Neural crest cell (in vitro differentiated cells): ENCODE results near the gene ATG4D. TPM values are rescaled to one million over a fixed set of nuclear protein-coding genes. Genes with fewer than 3 reads are reported as not detected.
"Not testable (repeated sequence)": the region's sequence is repeated elsewhere in the genome, so short reads cannot be mapped to it uniquely, and the experiment has no call there.

Source experiments
- DNase-seq: peaks from one replicate; pipeline ENCODE4 v3.0.0; 2021; ENCODE audit warnings: low read depth, mixed read lengths, low spot score
- H3K27ac Mint-ChIP-seq: one replicate; pipeline ENCODE4 v1.8.0; 2021; ENCODE audit warnings: mild to moderate bottlenecking, mixed read lengths; ENCODE audit not compliant: unreplicated experiment
- H3K27me3 Mint-ChIP-seq: 2 replicates; pipeline ENCODE4 v1.8.0; 2021; ENCODE audit warnings: low read depth, mild to moderate bottlenecking, mixed read lengths
- H3K36me3 Mint-ChIP-seq: 2 replicates; pipeline ENCODE4 v1.8.0; 2021; ENCODE audit warnings: low read depth, mild to moderate bottlenecking, mixed read lengths
- H3K4me1 Mint-ChIP-seq: 2 replicates; pipeline ENCODE4 v1.8.0; 2021; ENCODE audit warnings: mixed read lengths
- H3K4me3 Mint-ChIP-seq: one replicate; pipeline ENCODE4 v1.8.0; 2021; ENCODE audit warnings: mild to moderate bottlenecking, mixed read lengths
- H3K9me3 Mint-ChIP-seq: 2 replicates; pipeline ENCODE4 v1.8.0; 2021; ENCODE audit warnings: mixed read lengths
- CTCF ChIP-seq: fragments of 200-600 bp; sonication (generic); conservative IDR thresholded peaks from 2 replicates; pipeline ENCODE4 v1.5.0; 2021; ENCODE audit warnings: antibody characterized with exemption, mild to moderate bottlenecking
- total RNA-seq: library from RNA; stranded (reverse); gene quantifications from 2 replicates; pipeline ENCODE4 v1.2.1, GENCODE V29; 2021

The ATG4D gene
- total RNA-seq, 1 donor from 2014 or later: 56.7 TPM

DNA sequence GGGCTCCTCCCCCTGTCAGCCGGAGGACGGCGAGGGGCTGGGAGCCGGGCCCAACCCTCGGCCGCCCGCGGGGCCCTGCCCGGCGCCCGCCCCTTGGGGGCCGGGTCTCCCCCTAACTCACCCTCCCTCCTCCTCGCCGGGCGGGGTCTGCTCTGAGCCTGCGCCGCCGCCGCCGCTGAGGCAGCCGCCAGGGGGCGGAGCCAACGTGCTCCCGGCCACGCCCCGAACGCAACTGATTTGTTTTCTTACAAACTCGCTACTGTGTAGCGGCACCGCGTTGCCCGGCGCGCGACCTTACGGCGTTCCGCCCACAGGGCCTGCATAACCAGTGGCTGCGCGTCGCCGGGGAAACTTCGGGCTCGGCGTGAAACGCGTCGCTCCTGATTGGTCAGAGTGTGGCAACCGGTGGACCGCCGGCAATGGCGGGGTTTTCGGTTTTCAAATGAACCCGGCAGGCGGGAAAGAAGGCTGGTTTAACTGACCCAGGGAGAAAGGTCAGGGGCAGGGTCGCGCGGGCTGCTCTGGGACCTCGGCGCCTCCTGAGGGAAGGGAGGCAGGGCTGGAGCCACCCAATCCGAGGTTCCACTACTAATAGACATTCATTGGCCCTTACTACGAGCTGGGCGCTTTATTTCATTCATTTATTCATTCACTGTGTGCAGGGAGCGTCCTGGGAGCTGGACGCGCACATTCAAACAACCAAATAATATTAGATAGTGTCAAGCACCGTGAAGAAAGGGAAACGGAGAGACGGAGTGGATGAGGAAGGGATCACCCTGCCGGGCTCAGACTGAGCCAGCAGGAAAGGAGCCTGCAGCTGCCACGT, 25.3 kb downstream of the ATG4D start, which contains the start of gene CDKN2D:
Gene CDKN2D, minus strand, starts transcription at position 154 of the 826 bp plus-strand sequence. CDS start 326 bp downstream, outside the sequence.
- Mint-ChIP-seq H3K27me3 (peaks cover 4% of the 10 kb centered on the region), H3K27ac (peak within 1 kb of the TSS; percentile 96), H3K36me3 (no peaks in the 10 kb centered on the region), H3K9me3 (no peaks in the 10 kb centered on the region), H3K4me3 (peak within 1 kb of the TSS; percentile 96), H3K4me1 (peaks cover 50% of the 10 kb centered on the region)
- peak; percentile 100 for DNase-seq
- peak; percentile 33 for TF ChIP-seq CTCF

- H3K4me3 Mint-ChIP-seq, H3K9me3 Mint-ChIP-seq, DNase-seq, H3K27me3 Mint-ChIP-seq, H3K36me3 Mint-ChIP-seq, H3K27ac Mint-ChIP-seq: not testable (repeated sequence)
- H3K4me1 Mint-ChIP-seq: peaks cover 14% of the 10 kb centered on the region
Observed at GRCh38 chr19:10573793-10574192, 30.1 kb downstream of the ATG4D start.

- no peak overlapping the region for H3K27ac Mint-ChIP-seq
- no peak for DNase-seq
- no peaks in the 10 kb centered on the region for H3K36me3 Mint-ChIP-seq
- TF ChIP-seq CTCF: no peak
- H3K9me3 Mint-ChIP-seq: no peaks in the 10 kb centered on the region
- no peaks in the 10 kb centered on the region for H3K27me3 Mint-ChIP-seq
- H3K4me1 Mint-ChIP-seq: peaks cover 8% of the 10 kb centered on the region
- H3K4me3 Mint-ChIP-seq: peak overlapping the region; percentile 31
Observed at GRCh38 chr19:10574462-10574861, 30.8 kb downstream of the ATG4D start.

GRCh38 chr19:10575011-10575716, 31.5 kb downstream of the ATG4D start:
- no peak overlapping the region for H3K27ac Mint-ChIP-seq
- H3K27me3 Mint-ChIP-seq: no peaks in the 10 kb centered on the region
- H3K4me3 Mint-ChIP-seq: no peak overlapping the region
- H3K4me1 Mint-ChIP-seq: peaks cover 7% of the 10 kb centered on the region
- no peak for DNase-seq
- H3K9me3 Mint-ChIP-seq: no peaks in the 10 kb centered on the region
- H3K36me3 Mint-ChIP-seq: no peaks in the 10 kb centered on the region
- TF ChIP-seq CTCF: no peak

GRCh38 chr19:10577951-10578350, 34.2 kb downstream of the ATG4D start:
- Mint-ChIP-seq H3K9me3 (no peaks in the 10 kb centered on the region), H3K4me1 (peaks cover 6% of the 10 kb centered on the region), H3K27me3 (peaks cover under 1% of the 10 kb centered on the region), H3K36me3 (no peaks in the 10 kb centered on the region), H3K27ac (no peak overlapping the region), H3K4me3 (no peak overlapping the region)
- no peak for TF ChIP-seq CTCF
- no peak for DNase-seq
